NCI-H345 (cell line): Measurements from ENCODE around the gene YEATS2.
"Not testable (repeated sequence)": the region's sequence is repeated elsewhere in the genome, so short reads cannot be mapped to it uniquely, and the experiment has no call there.

ENCODE experiments used
- DNase-seq: peaks from one replicate; lab custom pipeline; 2025; lab: John Stamatoyannopoulos, UW

YEATS2 gene

GRCh38 chr3:183714622-183715021 is 17.0 kb downstream of the YEATS2 start:
- no peak for DNase-seq

GRCh38 chr3:183718012-183718411 is 20.4 kb downstream of the YEATS2 start:
- DNase-seq = no peak

- no peak for DNase-seq
Measured at GRCh38 chr3:183725387-183725786, 27.8 kb downstream of the YEATS2 start.

- DNase-seq = no peak
Measured at GRCh38 chr3:183728204-183728603, 30.6 kb downstream of the YEATS2 start.

- DNase-seq = no peak
Measured at GRCh38 chr3:183730361-183730760, 32.8 kb downstream of the YEATS2 start.

- no peak for DNase-seq
Measured at GRCh38 chr3:183731611-183732010, 34.0 kb downstream of the YEATS2 start.

GRCh38 chr3:183733553-183733952 is 36.0 kb downstream of the YEATS2 start:
- DNase-seq = no peak

GRCh38 chr3:183734750-183735494 is 37.3 kb downstream of the YEATS2 start:
- no peak for DNase-seq

- DNase-seq = no peak
Measured at GRCh38 chr3:183737116-183737515, 39.5 kb downstream of the YEATS2 start.

- DNase-seq = not testable (repeated sequence)
Measured at GRCh38 chr3:183740154-183740553, 42.6 kb downstream of the YEATS2 start.

- DNase-seq = no peak
Measured at GRCh38 chr3:183743231-183743630, 45.6 kb downstream of the YEATS2 start.

- no peak for DNase-seq
Measured at GRCh38 chr3:183745300-183746098, 47.9 kb downstream of the YEATS2 start.

GRCh38 chr3:183754052-183754451 is 56.5 kb downstream of the YEATS2 start:
- DNase-seq = no peak

- no peak for DNase-seq
Measured at GRCh38 chr3:183762304-183762703, 64.7 kb downstream of the YEATS2 start.

GRCh38 chr3:183764847-183765731 is 67.5 kb downstream of the YEATS2 start:
- DNase-seq = no peak

- DNase-seq = no peak
Measured at GRCh38 chr3:183766107-183766506, 68.5 kb downstream of the YEATS2 start.

GRCh38 chr3:183766745-183767606 is 69.4 kb downstream of the YEATS2 start:
- peak; percentile 83 for DNase-seq

GRCh38 chr3:183768114-183768513 is 70.5 kb downstream of the YEATS2 start:
- no peak for DNase-seq

- no peak for DNase-seq
Measured at GRCh38 chr3:183769453-183769852, 71.9 kb downstream of the YEATS2 start.

GRCh38 chr3:183774631-183775030 is 77.0 kb downstream of the YEATS2 start:
- DNase-seq = no peak

GRCh38 chr3:183775781-183776180 is 78.2 kb downstream of the YEATS2 start:
- DNase-seq = no peak
